NCI-H82 treated with DMSO at 0.1 percent for 48 hours (cell line): ENCODE results near the gene GC.
"Not testable (repeated sequence)": the region's sequence is repeated elsewhere in the genome, so short reads cannot be mapped to it uniquely, and the experiment has no call there.

Experiments used
- DNase-seq: peaks from one replicate; lab custom pipeline; 2025; ENCODE audit not compliant: unreplicated experiment; lab: John Stamatoyannopoulos, UW

GC gene

DNA sequence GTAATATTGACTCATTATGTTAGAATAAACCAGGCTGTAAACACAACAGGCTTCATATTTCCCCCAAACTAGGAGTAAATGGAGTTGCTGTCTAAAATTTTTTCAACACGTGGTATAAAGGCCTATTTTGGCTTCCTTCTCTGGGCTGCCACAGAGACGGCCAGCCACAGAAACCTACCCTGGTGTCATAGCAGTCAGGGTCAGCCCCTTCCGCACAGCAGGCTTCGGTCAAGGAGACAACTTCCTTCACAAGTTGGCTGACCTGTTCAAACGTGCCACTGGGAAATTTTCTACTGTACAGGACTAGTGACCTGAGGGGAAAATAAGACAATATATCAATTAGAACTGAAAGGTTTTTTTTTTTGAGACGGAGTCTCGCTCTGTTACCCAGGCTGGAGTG is 15.8 kb downstream of the GC start:
- no peak for DNase-seq

DNA sequence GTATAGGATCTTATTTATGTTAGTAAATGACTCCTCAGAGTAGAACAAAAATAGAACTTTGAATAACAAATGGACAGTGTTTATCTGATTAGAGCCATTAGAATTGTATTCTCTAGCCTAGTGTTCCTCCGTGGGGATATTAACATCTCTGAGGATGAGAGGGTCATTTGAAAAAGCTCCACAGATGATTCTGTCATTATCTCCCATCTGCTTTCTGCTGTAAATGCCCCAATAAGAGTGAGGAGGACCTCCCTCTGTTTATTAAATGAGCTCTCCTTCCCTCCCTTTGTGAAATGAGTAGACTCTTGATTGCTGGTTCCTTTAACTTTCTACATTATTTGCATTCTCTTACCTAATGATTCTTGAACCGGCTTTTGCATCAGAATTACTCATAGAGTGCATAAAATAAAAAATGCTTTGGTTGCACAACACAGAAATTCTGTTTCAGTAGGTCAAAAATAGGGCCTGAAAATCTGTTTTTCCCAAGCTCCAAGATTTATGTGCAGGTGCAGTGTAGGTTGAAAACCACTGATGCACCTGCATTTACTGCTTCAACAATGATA is 18.0 kb downstream of the GC start:
- DNase-seq, result no peak

- no peak for DNase-seq
These were observed 18.5 kb downstream of the GC start for GRCh38 chr4:71765350-71765749.

- no peak for DNase-seq
These were observed 31.4 kb downstream of the GC start for GRCh38 chr4:71752383-71753042.

GRCh38 chr4:71749008-71749594 is 34.8 kb downstream of the GC start:
- DNase-seq, result no peak

DNA sequence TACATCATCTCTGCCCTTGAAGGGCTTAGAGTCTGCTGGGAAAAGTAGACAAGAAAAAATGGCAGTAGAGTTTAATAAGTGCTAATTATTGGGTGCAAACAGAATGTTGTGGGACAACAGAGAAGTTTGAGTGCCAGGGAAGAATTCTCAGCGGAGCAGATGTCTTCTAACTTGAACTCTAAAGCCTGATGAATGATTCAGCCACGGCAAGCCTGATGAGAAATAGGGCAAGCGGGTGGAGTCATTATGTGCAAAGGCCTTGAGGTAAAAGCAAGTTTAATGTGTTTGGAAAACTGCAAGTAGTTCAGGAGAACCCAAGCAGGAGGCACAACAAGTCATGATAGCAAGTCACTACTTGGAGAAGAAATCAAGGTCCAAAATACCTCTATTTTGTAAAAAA is 37.5 kb downstream of the GC start:
- DNase-seq, result no peak

GRCh38 chr4:71738782-71739181 is 45.1 kb downstream of the GC start:
- not testable (repeated sequence) for DNase-seq

GRCh38 chr4:71732706-71733105 is 51.2 kb downstream of the GC start:
- DNase-seq, result no peak

DNA sequence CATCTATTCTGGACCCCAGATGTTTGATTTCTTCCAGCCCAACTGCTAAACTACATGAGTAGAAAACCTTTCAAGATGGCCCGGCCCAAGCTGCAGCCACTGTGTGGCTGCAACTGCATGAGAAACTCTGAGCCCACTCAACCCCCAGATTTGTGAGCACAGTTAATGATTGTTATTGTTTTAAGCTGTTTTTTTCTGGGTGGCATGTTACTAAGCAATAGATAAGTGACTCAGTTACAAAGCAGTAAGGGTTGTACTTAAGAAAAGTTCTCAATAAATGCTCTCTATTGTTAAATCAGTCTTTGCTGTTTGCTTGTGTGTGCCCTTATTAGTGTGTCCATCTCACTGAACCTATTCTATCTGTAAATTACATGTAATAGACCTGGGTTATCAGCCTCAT is 51.8 kb downstream of the GC start:
- no peak for DNase-seq

GRCh38 chr4:71729856-71730255 is 54.0 kb downstream of the GC start:
- peak; percentile 16 for DNase-seq

GRCh38 chr4:71713611-71714203 is 70.2 kb downstream of the GC start:
- no peak for DNase-seq

- no peak for DNase-seq
These were observed 71.9 kb downstream of the GC start for GRCh38 chr4:71711985-71712348.

- peak; percentile 49 for DNase-seq
These were observed 72.6 kb downstream of the GC start for GRCh38 chr4:71711044-71711984.

GRCh38 chr4:71709961-71710360 is 73.9 kb downstream of the GC start:
- no peak for DNase-seq

- no peak for DNase-seq
These were observed 85.7 kb downstream of the GC start for GRCh38 chr4:71698141-71698540.

DNA sequence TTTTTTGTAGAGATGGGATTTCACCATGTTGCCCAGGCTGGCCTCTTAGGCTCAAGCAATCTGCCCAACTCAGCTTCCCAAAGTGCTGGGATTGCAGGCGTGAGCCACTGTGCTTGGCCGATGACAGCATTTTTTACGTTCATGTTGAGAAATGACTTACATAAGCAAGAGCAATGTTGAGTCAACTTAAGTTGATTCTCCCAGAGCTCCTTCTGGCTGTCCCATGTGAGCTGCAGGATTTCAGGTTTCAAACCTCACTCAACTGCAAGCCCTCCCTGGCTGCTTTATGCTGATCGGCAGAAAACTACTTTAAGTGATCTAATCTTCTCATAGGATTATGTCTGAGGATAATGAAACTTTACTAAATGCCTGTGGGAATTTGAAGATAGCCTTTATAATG is 86.8 kb downstream of the GC start:
- peak; percentile 33 for DNase-seq

GRCh38 chr4:71694961-71695360 is 88.9 kb downstream of the GC start:
- no peak for DNase-seq

- no peak for DNase-seq
These were observed 90.9 kb downstream of the GC start for GRCh38 chr4:71692963-71693362.

- no peak for DNase-seq
These were observed 91.7 kb downstream of the GC start for GRCh38 chr4:71692198-71692597.
